GM23248 (cell line): ENCODE data around the gene TAPBP.

Experiments
- EZH2 ChIP-seq: fragments of 200-600 bp; sonication (generic); IDR thresholded peaks from 2 replicates; pipeline ENCODE4 v1.6.1; 2018; ENCODE audit warnings: antibody characterized with exemption, mild to moderate bottlenecking; ENCODE audit not compliant: insufficient read depth, poor library complexity, severe bottlenecking
- EZH2phosphoT487 ChIP-seq: fragments of 200-600 bp; sonication (generic); IDR thresholded peaks from 2 replicates; pipeline ENCODE4 v1.6.1; 2018; ENCODE audit warnings: antibody characterized with exemption, moderate library complexity, mild to moderate bottlenecking, low read depth; ENCODE audit not compliant: insufficient read depth

- TF ChIP-seq EZH2phosphoT487: no peak
- TF ChIP-seq EZH2: no peak
These were observed 59.3 kb downstream of the TAPBP start for GRCh38 chr6:33254591-33254990.
